HEK293 (cell line): ENCODE results near the gene LINGO1.

Experiments used
- BCL11B ChIP-seq: fragments of 450-650 bp; formaldehyde crosslinking; IDR thresholded peaks from 2 replicates; pipeline ENCODE4 v1.5.1; 2016; ENCODE audit warnings: low read depth, missing biosample characterization, missing genetic modification characterization
- ELK4 ChIP-seq: IDR thresholded peaks from 2 replicates; pipeline ENCODE4 v1.6.1; 2011; ENCODE audit warnings: mild to moderate bottlenecking, low read depth, low read length, borderline replicate concordance
- GLI2 ChIP-seq: fragments of 450-650 bp; formaldehyde crosslinking; IDR thresholded peaks from 2 replicates; pipeline ENCODE4; 2017; ENCODE audit warnings: missing biosample characterization, missing genetic modification characterization, low read depth, borderline replicate concordance
- GLIS2 ChIP-seq: fragments of 450-650 bp; formaldehyde crosslinking; IDR thresholded peaks from 2 replicates; pipeline ENCODE4 v1.5.1; 2016; ENCODE audit warnings: missing biosample characterization, missing genetic modification characterization
- IKZF3 ChIP-seq: fragments of 450-650 bp; IDR thresholded peaks from 2 replicates; pipeline ENCODE4 v1.5.0; 2018; ENCODE audit warnings: missing biosample characterization, mild to moderate bottlenecking, missing genetic modification characterization, moderate library complexity
- MYNN ChIP-seq: fragments of 450-650 bp; formaldehyde crosslinking; IDR thresholded peaks from 2 replicates; pipeline ENCODE4 v1.5.1; 2016; ENCODE audit warnings: missing biosample characterization, missing genetic modification characterization, borderline replicate concordance
- SCRT1 ChIP-seq: fragments of 450-650 bp; formaldehyde crosslinking; IDR thresholded peaks from 2 replicates; pipeline ENCODE4 v1.5.1; 2016; ENCODE audit warnings: missing biosample characterization, missing genetic modification characterization, borderline replicate concordance
- SETDB1 ChIP-seq: IDR thresholded peaks from one replicate; pipeline ENCODE4 v1.6.1; 2017; ENCODE audit warnings: mild to moderate bottlenecking, low read length, moderate library complexity, mixed read lengths; ENCODE audit not compliant: insufficient read length
- WT1 ChIP-seq: fragments of 450-650 bp; formaldehyde crosslinking; IDR thresholded peaks from 2 replicates; pipeline ENCODE4 v1.5.1; 2016; ENCODE audit warnings: missing biosample characterization, missing genetic modification characterization
- ZBTB48 ChIP-seq: fragments of 450-650 bp; formaldehyde crosslinking; IDR thresholded peaks from 2 replicates; pipeline ENCODE4 v1.5.1; 2016; ENCODE audit warnings: missing biosample characterization, missing genetic modification characterization
- ZFP37 ChIP-seq: fragments of 450-650 bp; formaldehyde crosslinking; IDR thresholded peaks from 2 replicates; pipeline ENCODE4 v1.5.1; 2016; ENCODE audit warnings: missing biosample characterization, missing genetic modification characterization
- ZFP69B ChIP-seq: fragments of 450-650 bp; formaldehyde crosslinking; IDR thresholded peaks from 2 replicates; pipeline ENCODE4 v1.5.1; 2016; ENCODE audit warnings: missing biosample characterization, missing genetic modification characterization
- ZNF155 ChIP-seq: fragments of 450-650 bp; formaldehyde crosslinking; IDR thresholded peaks from 2 replicates; pipeline ENCODE4 v1.5.1; 2016; ENCODE audit warnings: missing biosample characterization, missing genetic modification characterization
- ZNF157 ChIP-seq: fragments of 450-650 bp; formaldehyde crosslinking; IDR thresholded peaks from 2 replicates; pipeline ENCODE4 v1.5.1; 2016; ENCODE audit warnings: missing biosample characterization, missing genetic modification characterization
- ZNF174 ChIP-seq: fragments of 450-650 bp; formaldehyde crosslinking; IDR thresholded peaks from 2 replicates; pipeline ENCODE4 v1.5.0; 2017; ENCODE audit warnings: missing biosample characterization, mild to moderate bottlenecking, missing genetic modification characterization
- ZNF175 ChIP-seq: fragments of 450-650 bp; formaldehyde crosslinking; IDR thresholded peaks from 2 replicates; pipeline ENCODE4 v1.5.1; 2016; ENCODE audit warnings: missing biosample characterization, missing genetic modification characterization
- ZNF202 ChIP-seq: fragments of 450-650 bp; formaldehyde crosslinking; IDR thresholded peaks from 2 replicates; pipeline ENCODE4 v1.5.1; 2016; ENCODE audit warnings: missing biosample characterization, missing genetic modification characterization, borderline replicate concordance
- ZNF239 ChIP-seq: fragments of 450-650 bp; formaldehyde crosslinking; IDR thresholded peaks from 2 replicates; pipeline ENCODE4 v1.5.1; 2016; ENCODE audit warnings: missing biosample characterization, missing genetic modification characterization
- ZNF266 ChIP-seq: fragments of 450-650 bp; formaldehyde crosslinking; IDR thresholded peaks from 2 replicates; pipeline ENCODE4 v1.5.1; 2016; ENCODE audit warnings: missing biosample characterization, missing genetic modification characterization, low read depth
- ZNF362 ChIP-seq: fragments of 450-650 bp; formaldehyde crosslinking; IDR thresholded peaks from 2 replicates; pipeline ENCODE4 v1.5.1; 2016; ENCODE audit warnings: missing biosample characterization, missing genetic modification characterization
- ZNF426 ChIP-seq: fragments of 450-650 bp; formaldehyde crosslinking; IDR thresholded peaks from 2 replicates; pipeline ENCODE4 v1.5.1; 2017; ENCODE audit warnings: missing biosample characterization, missing genetic modification characterization, mild to moderate bottlenecking, inconsistent platforms, moderate library complexity
- ZNF449 ChIP-seq: fragments of 450-650 bp; formaldehyde crosslinking; IDR thresholded peaks from 2 replicates; pipeline ENCODE4 v1.5.1; 2017; ENCODE audit warnings: missing biosample characterization, mild to moderate bottlenecking, missing genetic modification characterization, moderate library complexity
- ZNF488 ChIP-seq: fragments of 450-650 bp; formaldehyde crosslinking; IDR thresholded peaks from 2 replicates; pipeline ENCODE4 v1.5.1; 2016; ENCODE audit warnings: missing biosample characterization, missing genetic modification characterization
- ZNF555 ChIP-seq: fragments of 450-650 bp; formaldehyde crosslinking; conservative IDR thresholded peaks from 2 replicates; pipeline ENCODE4 v1.5.1; 2017; ENCODE audit warnings: missing biosample characterization, mild to moderate bottlenecking, missing genetic modification characterization, inconsistent platforms
- ZNF585B ChIP-seq: fragments of 450-650 bp; formaldehyde crosslinking; IDR thresholded peaks from 2 replicates; pipeline ENCODE4 v1.5.1; 2016; ENCODE audit warnings: missing biosample characterization, missing genetic modification characterization
- ZNF677 ChIP-seq: fragments of 450-650 bp; IDR thresholded peaks from 2 replicates; pipeline ENCODE4 v1.5.0; 2018; ENCODE audit warnings: missing biosample characterization, mild to moderate bottlenecking, missing genetic modification characterization, moderate library complexity
- ZNF704 ChIP-seq: fragments of 450-650 bp; formaldehyde crosslinking; IDR thresholded peaks from 2 replicates; pipeline ENCODE4 v1.5.1; 2016; ENCODE audit warnings: missing biosample characterization, missing genetic modification characterization
- ZNF791 ChIP-seq: fragments of 450-650 bp; formaldehyde crosslinking; IDR thresholded peaks from 2 replicates; pipeline ENCODE4 v1.5.1; 2016; ENCODE audit warnings: missing biosample characterization, missing genetic modification characterization
- ZNF837 ChIP-seq: fragments of 450-650 bp; formaldehyde crosslinking; IDR thresholded peaks from 2 replicates; pipeline ENCODE4 v1.5.1; 2016; ENCODE audit warnings: missing biosample characterization, missing genetic modification characterization

LINGO1 gene

GRCh38 chr15:77623755-77624524 is 8.8 kb downstream of the LINGO1 start (continued):
- TF ChIP-seq ZNF677 (tag by site-specific recombination), result no peak
- no peak for TF ChIP-seq ZNF202 (tag by site-specific recombination)
- TF ChIP-seq ZNF426 (tag by site-specific recombination), result no peak
- TF ChIP-seq ZFP69B (tag by site-specific recombination), result peak; percentile 57
- TF ChIP-seq ELK4, result no peak
- no peak for TF ChIP-seq ZNF585B (tag by site-specific recombination)
- TF ChIP-seq ZNF704 (tag by site-specific recombination), result no peak
- no peak for TF ChIP-seq ZNF449 (tag by site-specific recombination)
- TF ChIP-seq MYNN, result peak; percentile 36; the same call in 1 of the 2 replicates
- no peak for TF ChIP-seq ZFP37 (tag by site-specific recombination)
- no peak for TF ChIP-seq ZNF175
- no peak for TF ChIP-seq WT1 (tag by site-specific recombination)
- no peak for TF ChIP-seq SCRT1 (tag by site-specific recombination)
- no peak for TF ChIP-seq SETDB1
- no peak for TF ChIP-seq GLIS2 (tag by site-specific recombination)
- TF ChIP-seq ZNF488 (tag by site-specific recombination), result peak; percentile 81
- TF ChIP-seq ZNF155 (tag by site-specific recombination), result 0 out of 2 replicates have a peak, but pooled peaks have one; percentile 40
- TF ChIP-seq BCL11B (tag by site-specific recombination), result peak; percentile 55; the same call in 1 of the 2 replicates
- no peak for TF ChIP-seq ZNF362 (tag by site-specific recombination)
- TF ChIP-seq ZNF555 (tag by site-specific recombination), result no peak
- TF ChIP-seq GLI2 (tag by site-specific recombination), result no peak
- peak; percentile 51; the same call in 1 of the 2 replicates for TF ChIP-seq ZNF239
- no peak for TF ChIP-seq ZNF837 (tag by site-specific recombination)
- no peak for TF ChIP-seq ZNF174 (tag by site-specific recombination)
- peak; percentile 51; the same call in 1 of the 2 replicates for TF ChIP-seq ZNF266 (tag by site-specific recombination)
- peak; percentile 44; the same call in 1 of the 2 replicates for TF ChIP-seq ZBTB48
- TF ChIP-seq ZNF791 (tag by site-specific recombination), result 0 out of 2 replicates have a peak, but pooled peaks have one; percentile 68
- TF ChIP-seq ZNF157 (tag by site-specific recombination), result peak; percentile 53; the same call in 1 of the 2 replicates
- TF ChIP-seq IKZF3 (tag by site-specific recombination), result no peak
- TF ChIP-seq, all 188 proteins: peak for 31
